Measurements from ENCODE around the gene PSMA6. TPM values are rescaled to one million over a fixed set of nuclear protein-coding genes. Genes with fewer than 3 reads are reported as not detected.

PSMA6 gene
- total RNA-seq, 1 experiment from 2014 or later, result 392 TPM

- intact Hi-C loops (cut with micrococcal nuclease; ENCODE audit: unreplicated experiment), result no loop called here
- H3K4me1 ChIP-seq (ENCODE audit: insufficient read depth, low read length, poor library complexity, severe bottlenecking), result no peaks in the 10 kb centered on the region
- TF ChIP-seq CTCF (conservative IDR thresholded peaks at IDR 0.05; ENCODE audit: low read depth, low read length) (no peak), EZH2 (IDR thresholded peaks at IDR 0.05; ENCODE audit: borderline replicate concordance, low read depth, low read length, poor library complexity, severe bottlenecking) (no peak)
- H3K27me3 ChIP-seq (replicated peaks; ENCODE audit: insufficient read depth, low read depth, low read length, poor library complexity), result no peaks in the 10 kb centered on the region
- DNase-seq (ENCODE audit: low spot score), result no peak
- ChIA-PET POLR2A (ENCODE audit: low non-redundant PET) (no interaction called here), CTCF (no interaction called here)
- no peaks in the 10 kb centered on the region for H3K36me3 ChIP-seq (ENCODE audit: insufficient read depth, low read length, poor library complexity, severe bottlenecking)
- no peaks in the 10 kb centered on the region for H3K9me3 ChIP-seq (ENCODE audit: low read depth, low read length, poor library complexity, severe bottlenecking)
- no TSS peak for BruUV-seq (replicated peaks)
- H3K4me3 ChIP-seq (ENCODE audit: low read depth, low read length, poor library complexity, severe bottlenecking), result no peak overlapping the region
- no peak overlapping the region for H3K27ac ChIP-seq (ENCODE audit: low read depth, low read length, poor library complexity, severe bottlenecking)
Observed at GRCh38 chr14:35332517-35333263, 40.5 kb downstream of the PSMA6 start.

- POLR2A ChIA-PET (ENCODE audit: low non-redundant PET), result no interaction called here
- no TSS peak for BruUV-seq (replicated peaks)
Observed at GRCh38 chr14:35333264-35333730, 41.1 kb downstream of the PSMA6 start.

More at GRCh38 chr14:35333264-35333730, 41.1 kb downstream of the PSMA6 start:
- no peak overlapping the region for H3K4me3 ChIP-seq (ENCODE audit: low read depth, low read length, poor library complexity, severe bottlenecking)
- H3K4me1 ChIP-seq (ENCODE audit: insufficient read depth, low read length, poor library complexity, severe bottlenecking), result no peaks in the 10 kb centered on the region
- CTCF ChIA-PET, result no interaction called here
- H3K36me3 ChIP-seq (ENCODE audit: insufficient read depth, low read length, poor library complexity, severe bottlenecking), result no peaks in the 10 kb centered on the region
- DNase-seq (ENCODE audit: low spot score), result no peak
- intact Hi-C loops (cut with micrococcal nuclease; ENCODE audit: unreplicated experiment), result no loop called here
- no peaks in the 10 kb centered on the region for H3K27me3 ChIP-seq (replicated peaks; ENCODE audit: insufficient read depth, low read depth, low read length, poor library complexity)
- TF ChIP-seq EZH2 (IDR thresholded peaks at IDR 0.05; ENCODE audit: borderline replicate concordance, low read depth, low read length, poor library complexity, severe bottlenecking) (no peak), CTCF (conservative IDR thresholded peaks at IDR 0.05; ENCODE audit: low read depth, low read length) (no peak)
- no peaks in the 10 kb centered on the region for H3K9me3 ChIP-seq (ENCODE audit: low read depth, low read length, poor library complexity, severe bottlenecking)
- H3K27ac ChIP-seq (ENCODE audit: low read depth, low read length, poor library complexity, severe bottlenecking), result no peak overlapping the region
